Brain pericyte (primary cell): ENCODE results near the gene CATSPER1.

ENCODE experiments used
- DNase-seq: peaks from one replicate; pipeline ENCODE4 v3.0.0-alpha.2; 2012; ENCODE audit warnings: low read depth, low spot score

Gene CATSPER1

DNA sequence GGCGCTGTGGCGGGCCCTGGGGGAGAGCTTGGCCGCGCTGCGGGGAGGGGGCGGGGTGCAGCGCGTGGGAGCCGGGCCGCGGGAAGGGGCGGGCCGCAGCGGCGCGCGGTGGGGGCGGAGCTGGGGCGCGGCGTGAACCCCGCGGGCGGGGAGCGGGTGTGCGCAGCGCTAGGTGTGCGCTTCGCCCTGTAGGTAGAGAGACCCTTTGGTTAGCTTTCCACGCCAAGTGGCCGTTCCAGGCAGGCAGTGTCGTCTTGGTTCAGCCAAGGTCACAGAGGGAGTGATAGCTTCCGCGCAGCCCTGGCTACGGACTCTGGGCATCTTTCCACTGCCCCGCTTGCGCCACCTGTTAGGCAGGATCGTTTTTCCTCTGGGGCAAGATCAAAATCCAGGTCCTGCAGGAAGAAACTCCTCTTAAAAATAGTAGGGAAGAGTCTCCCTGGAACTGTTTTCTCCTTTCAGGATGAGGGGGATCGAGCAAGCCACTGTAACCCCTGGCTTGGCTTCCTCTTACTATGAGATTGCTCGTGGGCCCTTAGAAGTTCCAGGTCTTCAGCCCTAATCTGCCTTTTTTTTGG is 23.5 kb downstream of the CATSPER1 start:
- DNase-seq = no peak

DNA sequence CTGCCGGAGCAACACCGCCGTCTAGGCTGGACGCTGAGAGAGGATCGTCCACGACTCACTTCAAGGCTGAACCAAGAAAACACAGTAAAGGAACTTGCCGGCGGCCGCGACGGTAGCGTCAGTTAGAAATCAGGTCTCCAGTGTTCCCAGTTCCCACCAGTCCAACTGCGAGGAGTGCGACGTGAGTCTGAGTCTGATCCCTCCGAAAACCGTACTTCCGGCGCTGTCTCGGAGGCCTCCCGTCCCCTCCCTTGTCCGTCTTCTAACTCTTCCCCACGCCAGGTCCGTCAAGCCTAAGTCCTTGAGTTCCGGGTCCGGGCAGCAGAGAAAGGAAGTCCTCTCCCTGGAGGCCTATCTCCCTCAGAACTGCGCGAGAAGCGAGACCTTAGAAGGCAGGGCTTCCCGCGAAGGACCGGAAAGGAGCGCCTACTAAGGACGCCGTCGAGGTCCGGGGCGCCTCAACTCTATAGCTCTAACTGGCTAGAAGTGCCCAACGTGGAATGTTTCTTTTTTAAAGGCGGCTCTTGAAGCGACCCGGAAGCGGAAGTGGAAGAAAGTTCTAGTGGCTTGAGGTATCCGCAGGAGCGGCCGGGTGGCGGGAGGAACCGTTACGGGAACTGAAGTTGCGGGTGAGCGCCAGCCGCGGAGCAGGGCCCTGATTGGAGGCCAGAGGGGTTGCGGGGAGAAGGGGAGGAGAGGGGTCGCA is 24.2 kb downstream of the CATSPER1 start, which contains the start of the genes BANF1 and EIF1AD:
BANF1 (plus strand) TSS at position 562 of the 706 bp plus-strand sequence. CDS start 748 bp downstream, outside the sequence.
EIF1AD (minus strand) TSS at position 216 of the 706 bp plus-strand sequence. CDS start 1,768 bp downstream, outside the sequence.
- peak; percentile 96 for DNase-seq

DNA sequence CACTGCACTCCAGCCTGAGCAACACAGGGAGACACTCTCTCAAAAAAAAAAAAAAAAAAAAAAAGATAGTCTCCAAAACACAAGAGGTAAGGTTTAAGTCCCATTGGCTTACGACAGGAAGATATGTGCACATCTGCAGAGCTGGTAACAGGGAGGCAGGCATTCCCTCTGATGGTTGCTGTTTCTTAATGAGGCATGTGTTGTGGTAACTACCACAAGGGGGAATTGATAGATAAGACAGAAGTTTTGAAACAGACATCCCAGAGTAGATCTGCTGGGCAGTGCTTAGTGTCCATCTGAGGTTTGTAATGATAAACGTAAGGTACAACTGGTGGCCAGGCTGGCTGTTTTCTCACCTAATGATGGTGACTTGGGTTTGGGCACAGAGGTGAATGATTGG is 29.0 kb downstream of the CATSPER1 start:
- DNase-seq = no peak

DNA sequence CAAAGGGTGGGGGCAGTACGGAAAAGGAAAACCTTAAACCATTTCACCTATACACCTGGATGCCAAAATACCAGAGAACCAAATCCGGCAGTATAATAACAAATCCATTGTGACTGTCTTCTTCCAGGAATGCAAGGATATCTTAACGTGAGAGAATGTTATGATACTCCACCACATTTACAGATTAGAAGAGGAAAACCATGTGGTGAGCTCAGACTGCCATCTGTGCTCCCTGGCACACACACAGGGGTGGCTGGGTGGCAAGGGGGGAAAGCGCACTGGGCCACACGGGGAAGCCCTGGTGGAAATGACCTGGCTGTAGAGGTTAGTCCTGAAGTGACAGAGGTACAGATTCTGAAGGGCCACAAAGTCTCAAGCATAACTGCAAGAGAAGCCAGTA is 34.2 kb downstream of the CATSPER1 start:
- DNase-seq = no peak

DNA sequence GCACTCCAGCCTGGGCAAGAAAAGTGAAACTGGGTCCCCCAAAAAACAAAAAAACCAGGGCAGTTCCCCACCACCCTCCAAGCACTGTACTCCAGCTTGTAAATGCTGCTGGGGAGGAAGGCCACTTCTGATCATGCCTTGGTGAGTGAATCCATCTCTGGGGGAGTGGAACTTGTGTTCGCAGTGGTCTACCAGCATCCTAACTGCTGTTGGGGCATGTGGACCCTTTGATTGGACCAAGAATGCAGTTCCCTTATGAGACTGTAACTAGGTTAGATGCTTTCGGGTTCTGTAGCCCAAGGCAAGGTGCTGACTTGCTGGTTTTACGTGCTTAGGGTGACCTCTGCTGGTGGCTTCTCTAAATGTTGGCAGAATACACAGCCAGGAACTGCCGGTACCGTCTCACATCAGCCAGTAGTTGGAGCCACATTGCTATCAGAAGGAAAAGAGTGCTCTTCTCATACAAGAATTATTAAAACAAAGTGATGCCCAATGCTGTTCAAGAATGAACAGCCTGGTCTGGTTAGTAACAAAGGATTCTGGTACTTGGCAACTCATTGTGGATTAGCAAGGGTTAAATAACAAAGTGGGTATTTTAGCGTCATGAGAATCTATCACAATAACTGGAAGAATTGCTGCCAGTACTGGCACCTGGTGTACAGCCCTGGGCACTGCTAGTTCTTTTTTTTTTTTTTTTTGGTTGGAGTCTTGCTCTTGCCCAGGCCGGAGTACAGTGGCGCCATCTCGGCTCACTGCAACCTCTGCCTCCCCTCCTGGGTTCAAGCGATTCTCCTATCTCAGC is 37.3 kb downstream of the CATSPER1 start:
- peak; percentile 93 for DNase-seq

DNA sequence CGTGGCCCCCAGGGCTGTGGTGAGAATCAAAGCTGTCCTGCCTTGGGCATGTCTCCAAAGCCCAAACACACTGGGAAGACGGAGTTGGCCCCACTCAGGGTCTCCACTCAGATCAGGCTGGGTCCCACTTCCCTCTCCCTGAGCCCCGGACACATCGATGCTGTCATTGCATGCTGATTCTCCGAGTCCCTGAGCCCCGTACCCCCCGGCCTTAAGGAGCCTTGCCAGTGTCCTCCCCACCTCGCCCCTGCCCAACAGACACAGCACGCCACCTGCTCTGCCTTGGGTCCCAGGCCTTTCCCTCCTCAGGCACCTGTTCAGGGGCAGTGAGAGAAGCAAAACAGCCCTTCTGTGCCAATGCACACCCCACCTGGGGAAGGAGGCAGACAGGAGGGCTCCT is 38.9 kb downstream of the CATSPER1 start:
- no peak for DNase-seq

DNA sequence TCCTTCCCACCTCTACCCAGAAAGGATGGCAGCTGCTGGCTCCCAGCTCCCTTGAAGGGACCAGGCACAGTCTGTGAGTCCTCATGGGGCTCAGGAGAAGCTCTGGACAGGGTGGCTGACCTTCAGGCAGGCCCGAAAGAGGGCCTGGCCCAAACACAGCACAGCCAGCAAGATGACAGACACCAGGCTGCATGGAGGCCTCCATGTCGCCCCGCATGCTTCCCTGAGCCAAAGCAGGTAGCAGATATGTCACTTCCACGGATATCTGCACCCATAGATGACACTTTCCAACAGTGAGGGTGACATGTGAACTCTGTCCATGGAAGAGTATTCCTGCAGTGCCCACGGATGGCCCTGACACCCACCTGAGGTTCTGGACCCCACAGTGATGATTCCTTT is 42.7 kb downstream of the CATSPER1 start:
- DNase-seq = no peak

DNA sequence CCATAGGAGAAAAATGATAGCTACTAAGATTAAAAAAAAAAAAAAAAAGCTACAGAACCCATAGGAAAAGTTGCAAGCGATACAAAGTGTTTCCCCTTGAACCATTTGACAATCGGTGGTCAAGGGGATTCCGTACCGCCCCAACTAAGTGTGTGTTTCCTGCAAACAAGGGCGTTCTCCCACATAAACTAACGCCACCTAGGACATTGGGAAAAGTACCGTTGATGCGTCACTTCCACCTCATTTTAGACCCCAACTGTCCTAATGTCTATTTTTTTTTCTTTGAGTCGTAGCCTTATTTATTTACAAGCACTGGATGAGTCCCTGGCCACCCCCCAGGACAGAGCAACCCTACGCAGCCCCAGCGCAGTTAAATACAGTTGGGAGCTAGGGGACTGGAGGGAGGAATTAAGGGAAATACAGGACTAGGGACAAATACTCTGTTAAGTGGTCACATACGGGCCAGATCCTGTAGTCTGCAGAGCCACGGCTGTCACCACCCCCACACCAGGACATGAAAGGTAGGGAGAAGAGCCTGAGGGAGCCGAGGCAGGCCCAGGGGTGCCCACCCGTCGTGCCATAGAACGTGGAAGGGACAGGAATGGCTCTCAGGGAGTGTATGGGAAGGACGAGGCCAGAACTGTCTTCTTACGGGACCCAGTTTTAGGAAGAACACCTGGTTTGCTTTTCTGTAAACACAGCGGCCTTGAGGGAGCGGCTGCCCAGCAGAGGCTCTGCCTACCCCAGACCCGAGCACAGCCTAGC is 43.3 kb downstream of the CATSPER1 start:
- no peak for DNase-seq

DNA sequence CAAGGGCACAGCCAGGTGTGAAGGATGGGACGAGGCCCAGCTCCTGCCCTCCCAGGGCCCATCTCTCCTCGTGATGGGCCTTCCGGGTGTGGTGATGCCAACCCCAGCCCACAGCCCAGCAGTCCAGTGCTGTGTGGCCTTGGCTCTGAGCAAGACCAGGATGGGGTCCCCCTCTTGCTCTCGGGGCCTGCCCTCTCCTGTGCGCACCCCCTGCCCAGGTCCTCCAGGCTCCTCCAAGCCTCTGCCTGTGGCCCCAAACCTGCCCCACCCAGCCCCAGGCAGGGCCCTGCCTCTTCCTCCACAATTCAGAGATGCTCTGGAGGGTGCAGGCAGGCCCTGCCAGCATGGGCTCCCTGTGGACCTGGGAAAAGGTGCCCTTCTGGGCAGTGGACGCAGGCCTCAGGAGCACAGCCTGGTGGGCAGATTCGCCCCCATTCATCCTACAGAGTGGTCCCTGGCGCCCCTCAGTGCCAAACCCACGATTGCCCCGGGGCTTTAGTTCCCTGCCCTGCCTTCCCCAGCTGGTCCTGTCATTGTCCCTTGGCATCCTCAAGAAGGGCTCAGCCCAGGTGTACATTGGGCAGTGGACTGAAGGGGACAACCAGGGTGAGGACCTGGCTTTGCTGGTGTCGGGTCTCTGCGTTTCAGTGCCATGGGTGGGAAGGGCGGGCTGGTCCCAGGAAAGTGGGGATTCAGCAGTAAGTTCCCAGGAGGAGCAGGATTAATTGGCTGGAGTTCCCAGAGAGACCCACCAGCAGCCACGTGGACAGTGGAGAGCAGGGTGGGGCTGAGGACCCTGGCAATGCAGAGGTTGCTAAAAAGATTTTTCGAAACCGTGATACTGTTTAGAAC is 44.1 kb downstream of the CATSPER1 start:
- DNase-seq = no peak

DNA sequence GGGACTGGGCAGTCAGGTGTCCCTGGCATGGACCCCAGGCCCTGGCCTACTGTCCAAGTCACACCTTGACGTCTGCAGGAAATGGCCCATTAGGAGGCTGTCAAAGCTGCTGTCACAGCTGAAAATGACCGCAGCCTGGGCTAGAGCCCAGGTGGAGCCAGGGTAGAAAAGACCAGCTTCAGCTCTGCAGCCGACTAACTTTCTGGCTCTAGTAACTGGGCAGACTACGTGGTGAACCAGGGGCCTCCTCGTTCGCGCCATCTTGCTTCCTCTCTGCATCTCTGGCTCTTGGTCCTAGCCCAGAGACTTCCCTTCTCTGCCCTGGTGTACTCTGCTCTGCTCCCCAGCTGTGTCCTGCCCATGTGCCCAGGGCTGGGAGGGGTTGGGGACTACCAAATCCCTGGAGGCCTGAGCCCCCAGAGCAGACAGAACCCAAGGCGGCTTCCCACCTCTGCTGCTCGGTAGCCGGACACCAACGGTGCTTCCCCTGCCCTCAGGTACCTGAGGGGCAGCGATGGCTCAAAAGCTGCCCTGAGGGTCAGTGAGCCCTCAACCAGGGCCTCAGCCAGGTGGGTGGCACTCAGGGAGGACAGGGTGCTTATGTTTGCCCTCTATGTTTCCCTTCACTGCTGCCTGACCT is 45.1 kb downstream of the CATSPER1 start:
- no peak for DNase-seq

DNA sequence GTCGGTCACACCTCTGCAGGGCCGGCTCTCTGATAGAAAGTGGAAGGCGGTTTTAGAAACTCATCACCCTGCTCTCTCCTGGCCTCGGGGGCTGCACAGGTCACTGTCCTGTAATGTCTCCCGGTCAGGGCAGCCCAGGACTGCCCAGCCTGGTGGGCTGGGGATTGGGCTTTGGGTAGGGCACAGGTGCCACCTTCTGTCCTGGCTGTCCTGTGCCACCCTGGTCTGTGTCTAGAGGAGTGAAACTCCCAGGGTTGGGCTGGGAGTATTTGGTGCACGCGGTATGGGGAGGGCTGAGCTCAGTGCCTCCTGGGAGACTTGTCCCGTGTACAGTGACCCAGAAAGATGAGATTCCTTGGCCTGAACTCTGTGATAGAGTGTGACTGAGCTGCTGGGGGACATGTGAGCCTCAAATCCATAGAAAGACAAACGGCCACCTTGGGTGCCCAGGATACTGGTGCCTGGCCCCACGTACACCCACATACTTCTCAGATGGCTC is 47.0 kb downstream of the CATSPER1 start:
- DNase-seq = no peak

DNA sequence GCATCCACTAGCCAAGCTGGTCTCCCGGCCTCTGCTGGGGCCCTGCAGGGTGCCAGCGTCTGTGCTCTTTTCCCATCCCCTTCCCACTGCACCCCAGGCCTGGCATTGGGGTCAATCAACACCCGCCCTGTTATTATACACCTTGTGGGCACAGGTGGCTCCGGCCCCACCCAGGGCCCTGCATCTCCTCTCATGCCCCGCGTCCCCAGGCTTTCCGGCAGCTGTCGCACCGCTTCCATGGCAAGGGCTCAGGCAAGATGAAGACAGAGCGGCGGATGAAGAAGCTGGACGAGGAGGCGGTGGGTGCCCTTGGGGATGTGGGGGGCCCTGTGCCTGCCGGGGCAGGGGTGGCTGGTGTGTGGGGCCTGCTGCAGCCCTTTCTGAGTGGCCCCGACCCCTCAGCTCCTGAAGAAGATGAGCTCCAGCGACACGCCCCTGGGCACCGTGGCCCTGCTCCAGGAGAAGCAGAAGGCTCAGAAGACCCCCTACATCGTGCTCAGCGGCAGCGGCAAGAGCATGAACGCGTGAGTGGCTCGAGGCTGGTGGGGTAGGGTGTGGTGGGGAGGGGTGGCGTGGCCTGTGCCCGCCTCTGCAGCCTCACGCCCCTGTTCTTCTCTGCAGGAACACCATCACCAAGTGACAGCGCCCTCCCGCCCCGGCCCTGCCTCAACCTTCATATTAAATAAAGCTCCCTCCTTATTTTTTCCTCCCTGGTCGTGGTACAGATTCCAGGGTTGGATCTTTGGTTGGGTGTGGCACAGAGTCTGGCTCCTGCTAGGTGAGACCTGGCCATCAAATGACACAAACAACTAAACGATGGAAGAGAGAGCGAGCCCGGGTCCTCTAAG is 47.7 kb downstream of the CATSPER1 start:
- no peak for DNase-seq

DNA sequence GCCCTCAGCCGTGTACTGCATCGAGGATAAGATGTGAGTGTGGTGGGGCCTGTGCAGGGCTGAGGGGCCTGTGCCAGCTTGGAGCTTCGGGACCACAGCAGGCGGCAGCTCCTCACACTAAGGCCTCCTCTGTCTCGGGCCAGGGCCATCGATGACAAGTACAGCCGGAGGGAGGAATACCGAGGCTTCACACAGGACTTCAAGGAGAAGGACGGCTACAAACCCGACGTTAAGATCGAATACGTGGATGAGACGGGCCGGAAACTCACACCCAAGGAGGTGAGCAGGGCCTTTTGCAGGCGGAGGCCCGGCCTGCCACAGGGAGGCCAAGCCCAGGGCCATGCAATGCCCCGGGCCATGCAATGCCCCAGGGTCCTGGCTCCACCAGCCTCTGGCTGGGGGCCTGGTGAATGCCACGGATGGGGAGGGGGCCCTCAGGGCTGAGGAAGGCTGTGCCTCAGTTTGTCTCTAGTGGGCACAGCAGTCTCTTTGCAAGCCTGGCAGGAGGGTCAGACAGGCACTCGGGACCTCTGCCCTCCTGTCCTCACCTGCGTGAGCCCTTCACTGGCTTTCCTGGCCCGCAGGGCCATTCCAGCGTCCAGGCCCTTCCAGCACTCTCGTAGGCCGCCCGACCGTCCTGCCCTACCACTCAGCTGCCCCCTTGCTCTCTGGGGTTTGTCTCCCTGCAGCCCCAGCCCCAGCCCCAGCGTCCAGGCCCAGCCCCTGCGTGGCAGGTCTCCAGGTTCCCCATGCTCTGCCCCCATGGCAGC is 48.5 kb downstream of the CATSPER1 start:
- no peak for DNase-seq

DNA sequence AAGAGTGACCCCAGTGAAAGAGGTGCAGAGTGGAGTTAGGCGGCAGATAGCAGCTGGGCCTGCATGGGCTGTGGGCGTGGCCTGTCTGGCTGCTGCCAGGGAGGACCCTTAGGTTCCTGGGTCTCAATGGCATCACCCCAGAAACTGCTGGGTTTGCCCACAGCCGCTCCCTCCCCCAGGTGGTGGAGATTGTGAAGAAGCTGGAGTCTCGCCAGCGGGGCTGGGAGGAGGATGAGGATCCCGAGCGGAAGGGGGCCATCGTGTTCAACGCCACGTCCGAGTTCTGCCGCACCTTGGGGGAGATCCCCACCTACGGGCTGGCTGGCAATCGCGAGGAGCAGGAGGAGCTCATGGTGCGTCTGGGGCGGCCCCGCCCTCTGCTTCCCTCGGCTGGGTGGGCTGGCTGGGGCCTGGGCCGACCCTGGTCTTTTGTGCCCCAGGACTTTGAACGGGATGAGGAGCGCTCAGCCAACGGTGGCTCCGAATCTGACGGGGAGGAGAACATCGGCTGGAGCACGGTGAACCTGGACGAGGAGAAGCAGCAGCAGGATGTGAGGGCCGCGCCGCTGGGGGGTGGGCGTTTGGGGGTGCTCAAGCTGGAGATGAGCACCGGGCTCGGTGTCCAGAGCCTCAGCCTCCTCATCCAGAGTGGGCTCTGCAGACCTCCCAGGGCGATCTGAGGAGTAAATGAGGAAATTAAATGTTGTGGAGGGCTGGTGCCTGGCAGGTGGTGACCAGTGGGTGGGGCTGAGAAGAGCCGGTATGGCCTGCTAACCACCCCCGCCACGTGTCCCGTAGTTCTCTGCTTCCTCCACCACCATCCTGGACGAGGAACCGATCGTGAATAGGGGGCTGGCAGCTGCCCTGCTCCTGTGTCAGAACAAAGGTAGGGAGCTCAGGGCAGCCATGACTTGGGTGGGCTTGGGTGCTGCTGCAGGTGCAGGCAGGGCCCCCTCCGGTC is 49.8 kb downstream of the CATSPER1 start:
- no peak for DNase-seq

DNA sequence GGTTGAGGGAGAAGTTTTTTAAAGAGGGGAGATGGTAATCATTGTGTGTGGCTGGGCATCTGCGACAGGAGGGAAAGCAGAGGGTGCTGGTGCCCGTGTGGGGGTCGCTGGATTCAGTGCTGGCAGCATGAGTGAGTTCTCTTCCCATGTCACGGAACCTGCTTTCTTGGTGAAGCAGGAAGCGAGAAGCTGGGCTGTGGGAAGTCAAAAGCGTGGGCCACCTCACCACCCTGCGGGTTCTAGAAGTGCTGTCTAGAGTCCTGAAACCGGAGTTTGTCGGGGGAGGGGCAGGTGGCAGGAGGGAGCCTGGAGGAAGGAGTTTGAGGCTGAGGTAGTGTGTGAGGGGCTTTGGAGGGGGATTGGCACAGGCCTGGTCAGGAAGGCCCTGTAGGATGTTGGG is 50.5 kb downstream of the CATSPER1 start:
- no peak for DNase-seq

DNA sequence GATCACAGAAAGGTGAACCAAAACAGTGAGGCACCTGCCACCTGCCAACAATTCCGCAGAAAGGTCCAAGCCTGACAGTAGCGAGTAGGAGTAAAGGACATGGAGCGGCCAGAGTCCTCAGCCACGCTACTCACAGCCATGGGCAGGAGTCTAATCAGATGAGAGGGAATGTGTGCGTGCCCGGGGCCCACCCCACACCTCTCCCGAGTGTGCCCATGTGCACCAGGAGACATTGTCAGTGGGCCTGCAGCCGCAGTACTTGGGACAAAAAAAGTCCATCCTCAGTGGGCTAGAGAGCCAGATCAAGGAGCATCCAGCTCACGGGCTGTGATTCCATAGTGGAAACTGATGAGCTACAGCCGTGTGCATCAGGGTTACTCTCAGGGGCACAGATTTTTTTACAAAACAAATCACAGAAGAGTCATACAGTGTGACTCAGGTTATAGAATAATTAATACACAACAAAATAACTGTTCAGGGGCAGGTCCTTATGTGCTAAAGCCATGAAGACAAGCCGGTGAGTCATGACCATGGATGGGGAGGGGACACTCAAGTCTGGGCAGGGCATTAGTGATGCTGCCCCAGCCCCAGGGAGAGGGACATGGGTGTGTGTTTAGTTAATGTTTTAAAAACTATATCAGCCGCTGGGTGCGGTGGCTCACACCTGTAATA is 52.7 kb downstream of the CATSPER1 start:
- DNase-seq = no peak

DNA sequence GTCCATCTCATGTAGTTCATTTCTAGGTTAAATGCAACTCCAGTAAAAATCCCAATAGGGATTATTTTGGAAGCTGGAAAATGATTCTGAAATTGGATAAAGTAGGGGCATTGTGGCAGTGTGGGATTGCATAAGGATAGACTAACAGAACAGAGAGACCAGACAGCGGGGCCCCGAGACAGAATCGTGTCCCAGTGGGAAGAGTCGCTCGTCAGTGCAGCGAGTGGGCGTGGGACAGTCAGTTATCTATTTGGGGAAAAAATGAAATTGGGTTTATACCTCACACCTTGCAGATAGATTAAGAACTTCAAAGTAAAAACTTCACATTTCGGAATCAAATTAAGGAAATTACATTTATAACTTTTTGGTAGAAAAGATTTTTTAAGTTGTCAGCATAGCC is 54.2 kb downstream of the CATSPER1 start:
- DNase-seq = no peak
